Measurements from ENCODE around the gene SIPA1L3. TPM values are rescaled to one million over a fixed set of nuclear protein-coding genes. Genes with fewer than 3 reads are reported as not detected.

Gene SIPA1L3
- total and polyA plus RNA-seq, 10 of the 15 experiments (the other 5 are each of a cell fraction or from before 2014, with no cell fraction given), result 0.24 to 66.2 (median 19.1) TPM

DNA sequence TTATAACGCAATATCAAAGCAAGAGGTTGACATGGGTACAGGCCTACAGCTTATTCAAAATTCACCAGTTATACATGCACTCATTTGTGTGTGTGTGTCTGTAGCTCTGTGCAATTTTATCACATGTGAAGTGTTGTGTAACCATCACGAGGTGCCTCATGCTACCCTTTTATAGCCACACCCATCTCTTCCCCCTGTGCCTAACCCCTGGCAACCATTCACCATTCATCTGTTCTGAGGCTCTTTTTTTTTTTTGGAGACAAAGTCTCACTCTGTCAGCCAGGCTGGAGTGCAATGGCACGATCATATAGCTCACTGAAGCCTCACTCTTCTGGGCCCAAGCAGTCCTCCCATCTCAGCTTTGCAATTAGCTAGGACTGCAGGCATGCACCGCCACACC is 238.6 kb downstream of the SIPA1L3 start (continued):
- TF ChIP-seq ZBTB40 (IDR thresholded peaks at IDR 0.05; ENCODE audit: borderline replicate concordance), result no peak
- no peak for TF ChIP-seq KAT2A (conservative IDR thresholded peaks at IDR 0.05; ENCODE audit: control insufficient read depth, low read depth, low read length)
- no peak for TF ChIP-seq TARDBP (IDR thresholded peaks at IDR 0.05; ENCODE audit: borderline replicate concordance)
- no peak for TF ChIP-seq DPF2 (IDR thresholded peaks at IDR 0.05)
- TF ChIP-seq HDGF (IDR thresholded peaks at IDR 0.05), result no peak
- TF ChIP-seq YY1 (IDR thresholded peaks at IDR 0.05; ENCODE audit: low read depth, low read length), result no peak
- TF ChIP-seq SMAD1 (IDR thresholded peaks at IDR 0.05; ENCODE audit: low read depth, partially characterized antibody), result no peak
- TF ChIP-seq, protein P1, sequence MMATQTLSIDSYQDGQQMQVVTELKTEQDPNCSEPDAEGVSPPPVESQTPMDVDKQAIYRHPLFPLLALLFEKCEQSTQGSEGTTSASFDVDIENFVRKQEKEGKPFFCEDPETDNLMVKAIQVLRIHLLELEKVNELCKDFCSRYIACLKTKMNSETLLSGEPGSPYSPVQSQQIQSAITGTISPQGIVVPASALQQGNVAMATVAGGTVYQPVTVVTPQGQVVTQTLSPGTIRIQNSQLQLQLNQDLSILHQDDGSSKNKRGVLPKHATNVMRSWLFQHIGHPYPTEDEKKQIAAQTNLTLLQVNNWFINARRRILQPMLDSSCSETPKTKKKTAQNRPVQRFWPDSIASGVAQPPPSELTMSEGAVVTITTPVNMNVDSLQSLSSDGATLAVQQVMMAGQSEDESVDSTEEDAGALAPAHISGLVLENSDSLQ (IDR thresholded peaks at IDR 0.05), result no peak
- TF ChIP-seq IRF4 (IDR thresholded peaks at IDR 0.05; ENCODE audit: low read depth, low read length), result no peak
- TF ChIP-seq GATAD2B (conservative IDR thresholded peaks at IDR 0.05; ENCODE audit: low read depth), result no peak
- no peak for TF ChIP-seq FOXK2 (IDR thresholded peaks at IDR 0.05)

Measured in GM12878 (cell line).